ENCODE data around the gene PCBP3. TPM values are rescaled to one million over a fixed set of nuclear protein-coding genes. Genes with fewer than 3 reads are reported as not detected.
"Not testable (repeated sequence)": the region's sequence is repeated elsewhere in the genome, so short reads cannot be mapped to it uniquely, and the experiment has no call there.

The PCBP3 gene
- total RNA-seq, 4 donors from 2014 or later: 0.99 to 7.0 (median 2.5) TPM; not detected in 1

DNA sequence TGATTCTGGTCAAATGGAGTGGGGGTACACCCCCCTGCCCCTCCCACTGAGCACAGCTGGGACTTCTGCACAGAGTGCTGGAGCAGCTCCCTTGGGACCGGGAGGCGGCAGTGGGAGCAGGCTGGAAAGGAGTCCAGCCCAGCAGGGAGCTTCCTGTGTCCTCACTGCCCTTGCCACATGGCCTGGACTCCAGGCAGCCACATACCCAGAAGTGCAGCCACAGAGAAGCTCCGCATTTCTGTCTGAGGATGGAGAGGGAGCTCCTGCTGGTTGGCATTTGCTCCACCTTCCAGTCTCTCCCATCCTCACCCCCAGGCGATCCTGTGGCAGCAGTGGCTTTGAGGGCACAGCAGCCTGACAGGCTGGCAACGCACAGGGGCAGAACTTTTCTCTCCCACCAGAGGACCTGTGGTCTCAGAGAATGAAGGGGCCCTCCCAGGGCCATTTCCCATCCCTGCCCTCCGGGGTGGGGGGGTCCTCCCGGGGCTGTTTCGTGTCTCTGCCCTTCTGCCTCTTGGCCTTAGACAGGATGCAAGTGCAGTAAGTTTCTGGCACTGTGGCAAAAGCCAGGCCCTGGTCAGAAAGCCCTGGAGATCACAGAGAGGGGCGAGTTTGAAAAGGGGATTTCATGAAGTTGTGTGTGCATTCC, 234.4 kb downstream of the PCBP3 start:
- WGBS, 2 donors: 72 to 81% methylated on average over 9 of the region's 9 CpGs
- DNase-seq (ENCODE audit: low spot score in 2 of 2): no peak
- TF ChIP-seq, protein P1, sequence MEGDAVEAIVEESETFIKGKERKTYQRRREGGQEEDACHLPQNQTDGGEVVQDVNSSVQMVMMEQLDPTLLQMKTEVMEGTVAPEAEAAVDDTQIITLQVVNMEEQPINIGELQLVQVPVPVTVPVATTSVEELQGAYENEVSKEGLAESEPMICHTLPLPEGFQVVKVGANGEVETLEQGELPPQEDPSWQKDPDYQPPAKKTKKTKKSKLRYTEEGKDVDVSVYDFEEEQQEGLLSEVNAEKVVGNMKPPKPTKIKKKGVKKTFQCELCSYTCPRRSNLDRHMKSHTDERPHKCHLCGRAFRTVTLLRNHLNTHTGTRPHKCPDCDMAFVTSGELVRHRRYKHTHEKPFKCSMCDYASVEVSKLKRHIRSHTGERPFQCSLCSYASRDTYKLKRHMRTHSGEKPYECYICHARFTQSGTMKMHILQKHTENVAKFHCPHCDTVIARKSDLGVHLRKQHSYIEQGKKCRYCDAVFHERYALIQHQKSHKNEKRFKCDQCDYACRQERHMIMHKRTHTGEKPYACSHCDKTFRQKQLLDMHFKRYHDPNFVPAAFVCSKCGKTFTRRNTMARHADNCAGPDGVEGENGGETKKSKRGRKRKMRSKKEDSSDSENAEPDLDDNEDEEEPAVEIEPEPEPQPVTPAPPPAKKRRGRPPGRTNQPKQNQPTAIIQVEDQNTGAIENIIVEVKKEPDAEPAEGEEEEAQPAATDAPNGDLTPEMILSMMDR (IDR thresholded peaks at IDR 0.05): no peak
- TF ChIP-seq POLR2A (IDR thresholded peaks at IDR 0.05): no peak
- no peak overlapping the region for H3K4me3 ChIP-seq (ENCODE audit: low read depth, poor library complexity, severe bottlenecking)
- intact Hi-C loops (cut with DNase I; ENCODE audit: low total_unique reads): no loop called here

DNA sequence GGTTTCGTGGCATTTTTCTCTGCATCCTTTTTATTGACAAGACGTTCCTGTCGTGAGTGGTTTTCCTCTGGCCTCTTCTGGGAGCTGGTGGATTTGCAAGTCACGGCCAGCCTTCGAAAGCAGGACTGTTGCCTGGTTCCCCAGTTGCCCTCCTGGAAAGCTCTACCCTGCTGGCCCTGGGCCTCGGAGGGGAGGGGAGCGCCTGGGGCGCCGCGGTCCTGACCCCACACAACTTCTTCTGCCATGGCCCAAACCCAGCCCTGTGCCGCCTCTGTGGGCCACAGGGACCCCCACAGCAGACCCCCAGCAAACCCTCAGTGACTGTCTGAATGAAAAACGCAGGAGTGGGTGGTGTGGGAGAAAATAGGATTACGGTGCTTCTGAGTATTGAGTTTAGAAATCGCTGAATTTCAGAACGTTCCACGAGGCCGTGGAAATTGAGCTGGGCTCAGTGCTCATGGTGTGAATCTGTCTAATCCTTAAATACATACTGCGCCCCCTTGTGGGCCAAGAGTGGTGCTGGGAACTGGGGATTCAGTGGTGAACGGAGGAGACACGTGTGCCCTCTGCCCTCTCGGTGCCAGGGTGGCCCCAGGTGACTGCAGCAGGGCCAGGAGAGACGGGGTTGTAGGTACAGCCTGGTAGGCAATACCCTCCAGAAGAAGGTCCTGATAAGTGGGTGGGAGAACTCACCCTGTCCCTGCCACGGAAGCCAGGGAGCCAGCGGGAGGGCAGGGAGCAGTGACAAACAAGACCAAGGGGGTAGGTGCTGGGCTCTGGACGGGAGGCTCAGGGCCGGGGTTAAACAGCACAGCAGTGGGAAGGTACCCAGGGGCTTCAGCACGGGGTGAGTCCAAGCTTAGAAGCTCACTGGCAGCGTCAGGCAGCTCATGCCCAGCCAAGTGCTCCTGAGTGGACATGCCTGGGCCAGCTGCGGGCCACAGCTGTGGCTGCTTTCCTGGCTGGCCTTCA, 236.9 kb downstream of the PCBP3 start:
- H3K4me3 ChIP-seq (ENCODE audit: low read depth, poor library complexity, severe bottlenecking): no peak overlapping the region
- no peak for TF ChIP-seq POLR2A (IDR thresholded peaks at IDR 0.05)
- TF ChIP-seq, protein P1 (IDR thresholded peaks at IDR 0.05): no peak
- intact Hi-C loops (cut with DNase I; ENCODE audit: low total_unique reads): no loop called here
- 43 to 44% methylated on average over 29 of the region's 29 CpGs for WGBS, 2 donors
- DNase-seq (ENCODE audit: low spot score in 2 of 2): peak; percentile 41 to 91

DNA sequence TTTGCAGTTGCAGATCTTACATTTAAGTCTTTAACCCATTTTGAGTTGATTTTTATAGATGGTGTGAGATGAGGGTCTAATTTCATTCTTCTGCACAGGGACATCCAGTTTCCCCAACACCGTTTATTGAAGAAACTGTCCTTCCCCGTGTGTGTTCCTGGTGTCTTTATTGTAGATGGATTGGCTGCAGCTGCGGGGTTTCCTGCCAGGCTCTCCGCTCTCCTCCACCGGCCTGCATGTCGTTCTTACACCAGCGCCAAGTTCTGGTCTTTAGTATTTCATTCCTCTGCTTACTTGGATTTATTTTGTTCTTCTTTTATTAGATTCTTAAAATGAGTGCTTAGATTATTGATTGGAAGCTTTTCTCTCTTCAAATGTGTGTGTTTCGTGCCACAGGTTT, 239.1 kb downstream of the PCBP3 start:
- TF ChIP-seq, protein P1 (IDR thresholded peaks at IDR 0.05): no peak
- TF ChIP-seq POLR2A (IDR thresholded peaks at IDR 0.05): no peak
- WGBS, 2 donors: 74 to 76% methylated on average over 8 of the region's 8 CpGs
- H3K4me3 ChIP-seq (ENCODE audit: low read depth, poor library complexity, severe bottlenecking): no peak overlapping the region
- intact Hi-C loops (cut with DNase I; ENCODE audit: low total_unique reads): no loop called here
- DNase-seq (ENCODE audit: low spot score in 2 of 2): no peak

DNA sequence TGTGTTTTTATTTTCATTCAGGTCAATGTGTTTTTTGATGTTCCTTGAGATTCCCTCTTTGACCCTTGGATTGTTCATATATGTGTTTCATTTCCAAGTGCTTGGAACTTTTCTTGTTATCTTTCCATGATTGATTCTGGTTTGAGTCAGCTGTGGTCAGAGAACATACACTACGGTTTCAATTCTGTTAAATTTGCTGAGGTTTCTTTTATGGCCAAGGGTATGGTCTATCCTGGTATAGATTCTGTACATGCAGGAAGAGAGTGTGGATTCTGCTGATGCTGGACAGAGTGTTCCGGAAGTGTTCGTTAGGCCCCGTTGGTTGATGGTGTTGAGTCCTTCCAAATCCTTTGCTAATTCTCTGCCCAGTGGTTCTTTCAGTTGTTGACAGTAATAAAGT, 239.6 kb downstream of the PCBP3 start:
- WGBS, 2 donors: 78 to 90% methylated on average over 4 of the region's 4 CpGs
- DNase-seq (ENCODE audit: low spot score in 2 of 2): no peak
- intact Hi-C loops (cut with DNase I; ENCODE audit: low total_unique reads): no loop called here
- H3K4me3 ChIP-seq (ENCODE audit: low read depth, poor library complexity, severe bottlenecking): no peak overlapping the region
- TF ChIP-seq, protein P1 (IDR thresholded peaks at IDR 0.05): no peak
- no peak for TF ChIP-seq POLR2A (IDR thresholded peaks at IDR 0.05)

DNA sequence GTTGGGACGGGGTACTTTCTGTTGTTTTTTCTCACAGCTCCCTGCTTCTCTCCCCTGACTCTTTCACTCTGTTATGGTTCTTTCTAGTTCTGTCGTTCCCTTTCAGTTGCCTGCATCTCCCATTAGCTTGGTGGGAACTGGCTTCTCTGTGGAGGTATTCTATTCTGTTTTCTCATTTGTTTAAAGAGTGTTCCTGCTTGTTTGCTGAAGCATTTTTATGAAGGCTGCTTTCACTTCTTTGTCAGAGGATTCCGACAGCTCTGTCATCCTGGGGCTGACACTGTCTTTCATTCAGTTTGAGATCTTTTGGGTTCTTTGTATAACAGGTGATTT, 242.0 kb downstream of the PCBP3 start:
- DNase-seq (ENCODE audit: low spot score in 2 of 2): no peak
- intact Hi-C loops (cut with DNase I; ENCODE audit: low total_unique reads): no loop called here
- 74 to 89% methylated on average over 3 of the region's 3 CpGs for WGBS, 2 donors
- no peak for TF ChIP-seq POLR2A (IDR thresholded peaks at IDR 0.05)
- TF ChIP-seq, protein P1 (IDR thresholded peaks at IDR 0.05): no peak
- H3K4me3 ChIP-seq (ENCODE audit: low read depth, poor library complexity, severe bottlenecking): no peak overlapping the region

DNA sequence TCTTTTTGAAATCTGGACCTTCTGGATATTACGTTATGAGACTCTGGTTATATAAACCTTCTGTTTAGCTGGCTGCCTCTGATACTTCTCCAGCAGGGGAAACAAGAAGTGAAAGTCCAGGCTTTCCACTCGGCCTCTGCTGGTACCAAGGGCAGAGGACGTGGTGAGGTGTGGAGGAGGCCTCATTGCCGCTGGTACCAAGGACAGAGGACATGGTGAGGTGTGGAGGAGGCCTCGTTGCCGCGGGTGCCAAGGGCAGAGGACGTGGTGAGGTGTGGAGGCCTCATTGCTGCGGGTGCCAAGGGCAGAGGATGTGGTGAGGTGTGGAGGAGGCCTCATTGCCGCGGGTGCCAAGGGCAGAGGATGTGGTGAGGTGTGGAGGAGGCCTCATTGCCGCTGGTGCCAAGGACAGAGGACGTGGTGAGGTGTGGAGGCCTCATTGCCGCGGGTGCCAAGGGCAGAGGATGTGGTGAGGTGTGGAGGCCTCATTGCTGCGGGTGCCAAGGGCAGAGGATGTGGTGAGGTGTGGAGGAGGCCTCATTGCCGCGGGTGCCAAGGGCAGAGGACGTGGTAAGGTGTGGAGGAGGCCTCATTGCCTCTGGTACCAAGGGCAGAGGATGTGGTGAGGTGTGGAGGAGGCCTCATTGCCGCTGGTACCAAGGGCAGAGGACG, 242.5 kb downstream of the PCBP3 start:
- WGBS, 2 donors: 75 to 76% methylated on average over 18 to 19 of the region's 21 CpGs
- H3K4me3 ChIP-seq (ENCODE audit: low read depth, poor library complexity, severe bottlenecking); DNase-seq (ENCODE audit: low spot score in 2 of 2); intact Hi-C loops (cut with DNase I; ENCODE audit: low total_unique reads): not testable (repeated sequence)

Measured in lower leg skin (tissue), 4 donors.